ENCODE results near the gene RAP1GAP2.

GRCh38 chr17:2780931-2781454 lies 15.2 kb upstream of the RAP1GAP2 start:
- TF ChIP-seq CTCF (IDR thresholded peaks at IDR 0.05) (no peak), POLR2AphosphoS5 (IDR thresholded peaks at IDR 0.05) (no peak), POLR2A (IDR thresholded peaks at IDR 0.05) (no peak)
